HEK293T (cell line): ENCODE data around the gene SRBD1.

Source experiments
- BHLHE40 ChIP-seq: fragments of 450-650 bp; IDR thresholded peaks from 2 replicates; pipeline ENCODE4 v1.6.1; 2016; ENCODE audit warnings: mild to moderate bottlenecking, moderate library complexity, borderline replicate concordance
- ELF4 ChIP-seq: fragments of 450-650 bp; IDR thresholded peaks from 2 replicates; pipeline ENCODE4 v1.6.1; 2017; ENCODE audit warnings: antibody characterized with exemption
- FOXA1 ChIP-seq: fragments of 450-650 bp; IDR thresholded peaks from 2 replicates; pipeline ENCODE4 v1.6.1; 2016; ENCODE audit warnings: mild to moderate bottlenecking
- FOXK2 ChIP-seq: fragments of 450-650 bp; IDR thresholded peaks from 2 replicates; pipeline ENCODE4 v1.6.1; 2016; ENCODE audit warnings: mild to moderate bottlenecking
- FOXM1 ChIP-seq: fragments of 450-650 bp; IDR thresholded peaks from 2 replicates; pipeline ENCODE4 v1.6.1; 2017; ENCODE audit warnings: mild to moderate bottlenecking, borderline replicate concordance
- HDGF ChIP-seq: fragments of 450-650 bp; IDR thresholded peaks from 2 replicates; pipeline ENCODE4 v1.6.1; 2017; ENCODE audit warnings: antibody characterized with exemption, borderline replicate concordance
- L3MBTL2 ChIP-seq: fragments of 450-650 bp; conservative IDR thresholded peaks from 2 replicates; pipeline ENCODE4 v1.6.1; 2016; ENCODE audit warnings: mild to moderate bottlenecking
- LEF1 ChIP-seq: fragments of 450-650 bp; IDR thresholded peaks from 2 replicates; pipeline ENCODE4 v1.6.1; 2017; ENCODE audit warnings: mild to moderate bottlenecking, borderline replicate concordance
- SP1 ChIP-seq: fragments of 450-650 bp; IDR thresholded peaks from 2 replicates; pipeline ENCODE4 v1.6.1; 2017
- SUZ12 ChIP-seq: fragments of 450-650 bp; IDR thresholded peaks from 2 replicates; pipeline ENCODE4 v1.6.1; 2016; ENCODE audit warnings: mild to moderate bottlenecking
- TARDBP ChIP-seq: fragments of 450-650 bp; IDR thresholded peaks from 2 replicates; pipeline ENCODE4 v1.6.1; 2016
- ZNF384 ChIP-seq: fragments of 450-650 bp; IDR thresholded peaks from 2 replicates; pipeline ENCODE4 v1.6.1; 2016

DNA sequence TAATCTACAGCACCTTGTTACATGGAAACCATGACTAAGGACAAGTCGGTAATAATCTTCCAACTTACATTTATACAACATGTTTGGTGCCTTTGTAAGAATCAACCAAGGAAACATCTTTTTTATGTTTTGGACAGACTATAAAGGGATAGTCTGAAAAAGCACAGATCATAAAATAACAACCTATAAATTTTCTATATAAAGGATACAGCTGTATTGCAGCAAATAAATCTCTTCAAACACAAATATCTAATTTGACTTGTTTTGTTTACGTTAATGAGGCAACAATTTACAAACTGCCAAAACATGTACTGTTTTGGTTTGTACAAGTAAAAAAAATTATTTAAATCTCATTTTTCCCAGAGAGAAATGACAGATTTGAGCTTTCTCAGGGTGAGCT is 92.5 kb downstream of the SRBD1 start:
- TF ChIP-seq FOXM1 (no peak), SP1 (no peak), TARDBP (no peak), FOXK2 (no peak), LEF1 (no peak), BHLHE40 (no peak), SUZ12 (no peak), HDGF (no peak), ELF4 (no peak), FOXA1 (no peak), L3MBTL2 (no peak), ZNF384 (no peak)
